K562 (cell line): Measurements from ENCODE around the gene CFAP73. TPM values are rescaled to one million over a fixed set of nuclear protein-coding genes. Genes with fewer than 3 reads are reported as not detected.

Experiments
- ATAC-seq: fragments of 200-7000 bp; cut with Tn5 transposase; 3 replicates; pipeline ENCODE4 v1.9.1; 2020; ENCODE audit warnings: moderate library complexity
- BruUV-seq: library from RNA; stranded (reverse); fragments of 400-500 nt; replicated peaks from 2 replicates; lab custom pipeline; 2021; lab: Mats Ljungman, UMichigan
- CTCF ChIA-PET: fragments of 300-600 bp; formaldehyde crosslinking; extraction: SDS; loops from one replicate; lab custom pipeline; 2021; ENCODE audit warnings: low intra/inter-chr PET ratio; lab: Yijun Ruan, JAX
- POLR2A ChIA-PET: fragments of 300-600, 350-650 bp; sonication (Branson Sonifier 250); formaldehyde crosslinking; extraction: SDS; loops from one replicate; lab custom pipeline; 2021; ENCODE audit warnings: antibody characterized with exemption, inconsistent platforms; lab: Yijun Ruan, JAX
- DNase-seq, 4 experiments: peaks; one replicate each; pipeline versions ENCODE4 v3.0.0 to v3.0.0-alpha.2; 2011 to 2018; ENCODE audit warnings: low spot score in 3 of 4, mixed read lengths in 3 of 4; ENCODE audit errors: extremely low read depth in 1 of 4
- FAIRE-seq: peaks from 2 replicates; lab custom pipeline; 2011; peaks lifted over from hg19 to GRCh38; lab: Jason Lieb, UNC
- H2AFZ ChIP-seq: 2 replicates; pipeline ENCODE4 v1.6.0; 2011; ENCODE audit warnings: low read depth, low read length, control low read depth, inconsistent platforms
- H3K27ac ChIP-seq: fragments of 200-600 bp; 3 replicates; pipeline ENCODE4 v1.8.0; 2011; ENCODE audit warnings: low read depth, mild to moderate bottlenecking, control low read depth, inconsistent platforms, low read length, moderate library complexity, mixed read lengths; ENCODE audit errors: extremely low read depth
- H3K27me3 ChIP-seq, 2 experiments: fragments of 300-600 bp in 1 of 2; 2 replicates in 1 of 2; 3 replicates in 1 of 2; pipeline versions ENCODE4 v1.6.0 to v1.8.0; 2011; ENCODE audit warnings: inconsistent platforms in 2 of 2, low read length in 2 of 2, mild to moderate bottlenecking in 1 of 2, mixed read lengths in 1 of 2, moderate library complexity in 1 of 2; ENCODE audit not compliant: control insufficient read depth in 2 of 2, insufficient read depth in 2 of 2
- H3K36me3 ChIP-seq: fragments of 300-600 bp; 3 replicates; pipeline ENCODE4 v1.8.0; 2011; ENCODE audit warnings: mild to moderate bottlenecking, low read length, inconsistent platforms; ENCODE audit not compliant: control insufficient read depth, insufficient read depth
- H3K4me1 ChIP-seq, 2 experiments: fragments of 200-600 bp in 1 of 2; replicated peaks in 1 of 2; 2 replicates in 1 of 2; 3 replicates in 1 of 2; pipeline versions ENCODE4 v1.5.1 to v1.8.0; 2011; ENCODE audit warnings: inconsistent platforms in 2 of 2, low read length in 2 of 2, mild to moderate bottlenecking in 1 of 2, mixed read lengths in 1 of 2, moderate library complexity in 1 of 2; ENCODE audit not compliant: control insufficient read depth in 2 of 2, insufficient read depth in 2 of 2
- H3K4me2 ChIP-seq: 2 replicates; pipeline ENCODE4 v1.6.1; 2011; ENCODE audit warnings: low read length, control low read depth, inconsistent platforms, mixed read lengths; ENCODE audit not compliant: insufficient read depth
- H3K4me3 ChIP-seq: fragments of 200-600 bp; sonication (generic), shearing (Covaris generic); 2 replicates; pipeline ENCODE4 v1.5.1; 2016; ENCODE audit warnings: control low read depth, inconsistent platforms
- H3K79me2 ChIP-seq: fragments of 200-600 bp; 3 replicates; pipeline ENCODE4 v1.8.0; 2011; ENCODE audit warnings: low read length, inconsistent platforms; ENCODE audit not compliant: control insufficient read depth, insufficient read depth
- H3K9ac ChIP-seq, 2 experiments: 2 replicates each; pipeline versions ENCODE4 v1.6.0 to v1.6.1; 2011; ENCODE audit warnings: low read depth in 2 of 2, low read length in 2 of 2, control low read depth in 1 of 2, inconsistent platforms in 1 of 2, mild to moderate bottlenecking in 1 of 2, mixed read lengths in 1 of 2; ENCODE audit not compliant: insufficient read depth in 1 of 2
- H3K9me1 ChIP-seq: one replicate; pipeline ENCODE4 v1.6.0; 2011; ENCODE audit warnings: inconsistent platforms, mild to moderate bottlenecking, low read length, moderate library complexity; ENCODE audit not compliant: control insufficient read depth, insufficient read depth
- H3K9me3 ChIP-seq: replicated peaks from 2 replicates; pipeline ENCODE4 v1.5.1; 2011; ENCODE audit warnings: low read depth, low read length, inconsistent platforms; ENCODE audit not compliant: control insufficient read depth, insufficient read depth
- H4K20me1 ChIP-seq: replicated peaks from 2 replicates; pipeline ENCODE4 v1.6.1; 2011; ENCODE audit warnings: low read length, inconsistent platforms, mixed read lengths; ENCODE audit not compliant: control insufficient read depth, insufficient read depth
- CREM ChIP-seq: IDR thresholded peaks from 2 replicates; pipeline ENCODE4 v1.6.1; 2014; ENCODE audit warnings: antibody characterized with exemption, low read depth
- MAZ ChIP-seq, 2 experiments: fragments of 450-650 bp in 1 of 2; sonication (generic) in 1 of 2; formaldehyde crosslinking; IDR thresholded peaks in 1 of 2; conservative IDR thresholded peaks in 1 of 2; 2 replicates each; pipeline versions ENCODE4 v1.4.0 to v1.5.0; 2020; ENCODE audit warnings: mild to moderate bottlenecking in 1 of 2, missing genetic modification reagents in 1 of 2
- NFATC3 ChIP-seq: fragments of 450-650 bp; IDR thresholded peaks from 2 replicates; pipeline ENCODE4 v1.6.1; 2017; ENCODE audit warnings: mild to moderate bottlenecking
- YY1 ChIP-seq, 3 experiments: IDR thresholded peaks; 2 replicates each; pipeline ENCODE4 v1.6.1; 2011; ENCODE audit warnings: low read length in 2 of 3, mild to moderate bottlenecking in 2 of 3, moderate library complexity in 2 of 3, borderline replicate concordance in 1 of 3, control low read depth in 1 of 3, low read depth in 1 of 3; ENCODE audit not compliant: insufficient read depth in 3 of 3, insufficient replicate concordance in 2 of 3, control insufficient read depth in 1 of 3, insufficient read length in 1 of 3; ENCODE audit errors: extremely low read depth in 1 of 3
- ZFX ChIP-seq: sonication (generic); formaldehyde crosslinking; IDR thresholded peaks from 2 replicates; pipeline ENCODE4 v1.8.0; 2022; ENCODE audit warnings: mild to moderate bottlenecking, missing genetic modification reagents, moderate library complexity
- WGBS: fragments of 100-300 bp; shearing (Covaris generic); methylation state at CpG from one replicate; pipeline ENCODE4 v1.1.6; 2016; ENCODE audit warnings: low coverage, mixed read lengths; ENCODE audit not compliant: insufficient coverage; ENCODE audit errors: missing lambda C conversion rate; 5-methylcytosine and 5-hydroxymethylcytosine counted together
- in situ Hi-C: fragments of 300-500 bp; cut with MboI; formaldehyde crosslinking; loops from 4 replicates; pipeline ENCODE4 v1.15.0; 2018; ENCODE audit warnings: inconsistent platforms, mixed read lengths
- intact Hi-C: fragments of 100-400 bp; cut with micrococcal nuclease; formaldehyde crosslinking; loops from 2 replicates; pipeline ENCODE4 v1.14.2; 2022
- polyA plus RNA-seq, 8 experiments: library from polyadenylated mRNA; depleted of rRNA in 4 of 8; stranded (reverse) in 5 of 8; unstranded in 3 of 8; fragments of >200 nt; fragmentation: Nextera tagmentation in 2 of 8; fragmentation: Illumina TruSeq in 1 of 8; extraction: Ambion mirVana in 2 of 8; extraction: Trizol in 1 of 8; gene quantifications; 2 replicates each; pipeline versions ENCODE4 v1.2.1 to v1.2.3, GENCODE V29; 2011 to 2014; ENCODE audit warnings: inconsistent platforms in 1 of 8, missing spikeins in 1 of 8
- total RNA-seq, 7 experiments: library from RNA; depleted of rRNA in 6 of 7; stranded (reverse); fragments of >200 nt in 6 of 7; fragmentation: Illumina TruSeq in 2 of 7; extraction: Trizol in 2 of 7; gene quantifications; 2 replicates each; pipeline versions ENCODE4 v1.2.1 to v1.2.3, GENCODE V29; 2011 to 2021; ENCODE audit warnings: low replicate concordance in 1 of 7
- TF ChIP-seq, protein P1 (sequence below): sonication (generic); formaldehyde crosslinking; IDR thresholded peaks from 2 replicates; pipeline ENCODE4 v1.8.1; 2023; ENCODE audit warnings: mild to moderate bottlenecking, missing genetic modification reagents
- TF ChIP-seq, protein P2 (sequence below): sonication (generic); formaldehyde crosslinking; IDR thresholded peaks from 2 replicates; pipeline ENCODE4 v1.8.0; 2022; ENCODE audit warnings: missing genetic modification reagents, mild to moderate bottlenecking, moderate library complexity, borderline replicate concordance
- TF ChIP-seq, protein P3 (sequence below): fragments of 250-450 bp; sonication (Bioruptor Pico); IDR thresholded peaks from 2 replicates; pipeline ENCODE4 v1.8.0; 2021; ENCODE audit warnings: borderline replicate concordance, mild to moderate bottlenecking, moderate library complexity; ENCODE audit not compliant: poor library complexity, severe bottlenecking
- TF ChIP-seq, protein P4 (sequence below): sonication (generic); formaldehyde crosslinking; IDR thresholded peaks from 2 replicates; pipeline ENCODE4 v1.8.0; 2023; ENCODE audit warnings: mild to moderate bottlenecking, missing genetic modification reagents
- TF ChIP-seq, protein P5 (sequence below), 3 experiments: IDR thresholded peaks in 2 of 3; conservative IDR thresholded peaks in 1 of 3; 2 replicates each; pipeline ENCODE4 v1.5.1; 2011 to 2012; ENCODE audit warnings: low read length in 3 of 3, mild to moderate bottlenecking in 3 of 3, control low read depth in 2 of 3, improper control_type of control experiment in 1 of 3, inconsistent platforms in 1 of 3, low read depth in 1 of 3, mixed read lengths in 1 of 3, moderate library complexity in 1 of 3; ENCODE audit not compliant: insufficient read depth in 2 of 3

The CFAP73 gene
- total and polyA plus RNA-seq, 9 of the 15 experiments (the other 6 are each of a cell fraction or from before 2014, with no cell fraction given), result not detected

DNA sequence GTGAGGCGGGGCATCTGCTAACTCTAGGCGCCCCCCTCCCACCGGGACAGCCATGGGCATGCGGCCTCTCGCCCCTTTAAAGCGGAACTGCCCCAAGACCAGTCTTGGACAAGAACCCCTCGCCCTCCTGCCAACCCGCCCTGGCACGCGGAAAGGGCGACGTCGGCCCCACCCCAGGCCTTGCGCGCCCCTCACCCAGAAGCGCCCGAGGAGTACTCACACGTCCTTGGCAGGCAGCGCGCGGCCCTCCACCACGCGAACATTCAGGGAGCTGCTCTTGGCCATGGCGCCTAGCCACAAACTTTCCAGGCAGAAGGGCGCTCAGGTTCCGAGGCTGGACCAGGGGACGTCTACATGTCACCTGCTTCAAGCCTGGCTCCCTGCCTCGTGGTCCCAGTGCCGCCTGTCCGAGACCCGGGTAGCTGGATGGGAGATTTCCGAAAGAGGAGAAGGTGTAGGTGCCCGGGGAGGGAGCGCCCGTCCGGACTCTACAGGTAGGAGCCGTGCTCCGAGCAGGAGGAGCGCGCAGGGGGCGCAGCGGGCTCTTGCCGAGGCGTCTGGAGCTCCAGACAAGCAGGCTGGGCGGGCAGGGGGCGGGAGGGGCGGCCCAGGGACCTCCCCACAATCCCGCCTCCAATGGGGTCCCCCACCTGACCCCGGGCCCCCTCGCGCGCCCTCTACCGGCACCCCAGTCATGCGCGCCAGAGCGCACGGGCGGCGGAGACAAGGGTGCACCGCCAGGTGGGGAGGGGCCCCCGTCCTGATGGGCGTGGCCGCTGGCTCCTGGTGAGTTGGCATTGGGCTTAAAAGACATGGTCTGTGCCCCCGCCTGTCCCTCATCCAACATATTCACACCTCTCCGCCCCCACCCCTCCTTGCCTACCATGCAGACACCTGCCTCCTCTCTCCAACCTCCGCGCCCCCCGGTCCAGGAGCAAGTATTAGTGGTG, 14.1 kb upstream of the CFAP73 start, which contains the start of gene RASAL1:
Gene RASAL1, minus strand, starts transcription at position 584 of the 950 bp plus-strand sequence. Its CDS starts 299 bp downstream, at position 285.
- Histone ChIP-seq H3K4me2 (peak within 1 kb of the TSS; percentile 70), H2AFZ (no peak within 1 kb of the TSS; the same call in 1 of the 2 replicates), H3K4me1 (peaks cover 8 to 26% of the 10 kb centered on the region in 2 experiments), H3K9ac (peak within 1 kb of the TSS in 1 of 2 experiments; percentile 66; a peak in 1 of 4 replicates), H3K4me3 (peak within 1 kb of the TSS; percentile 17), H4K20me1 (peaks cover 10% of the 10 kb centered on the region), H3K27ac (no peak within 1 kb of the TSS), H3K79me2 (no peaks in the 10 kb centered on the region), H3K36me3 (no peaks in the 10 kb centered on the region), H3K9me1 (no peaks in the 10 kb centered on the region), H3K27me3 (no peaks in the 10 kb centered on the region), H3K9me3 (no peaks in the 10 kb centered on the region)
- DNase-seq (peak; percentile 76 to 97 (median 91)), ATAC-seq (peak; percentile 95), FAIRE-seq (no peak)
- ChIA-PET CTCF (interaction anchor here (0.7 to 1.0 kb wide), 2 partner anchors 16 to 81 kb away, joined by 3 to 4 read pairs; no protein-coding TSS in a partner anchor), POLR2A (interaction anchor here (1.0 to 1.4 kb wide), 3 partner anchors 26 to 40 kb away, joined by 3 to 4 read pairs (median 3); no protein-coding TSS in a partner anchor)
- in situ Hi-C loops (no loop called here), intact Hi-C loops (no loop called here)
- BruUV-seq, result no TSS peak
- 32% methylated on average over 43 of the region's 68 CpGs for WGBS
- TF ChIP-seq, protein P1, sequence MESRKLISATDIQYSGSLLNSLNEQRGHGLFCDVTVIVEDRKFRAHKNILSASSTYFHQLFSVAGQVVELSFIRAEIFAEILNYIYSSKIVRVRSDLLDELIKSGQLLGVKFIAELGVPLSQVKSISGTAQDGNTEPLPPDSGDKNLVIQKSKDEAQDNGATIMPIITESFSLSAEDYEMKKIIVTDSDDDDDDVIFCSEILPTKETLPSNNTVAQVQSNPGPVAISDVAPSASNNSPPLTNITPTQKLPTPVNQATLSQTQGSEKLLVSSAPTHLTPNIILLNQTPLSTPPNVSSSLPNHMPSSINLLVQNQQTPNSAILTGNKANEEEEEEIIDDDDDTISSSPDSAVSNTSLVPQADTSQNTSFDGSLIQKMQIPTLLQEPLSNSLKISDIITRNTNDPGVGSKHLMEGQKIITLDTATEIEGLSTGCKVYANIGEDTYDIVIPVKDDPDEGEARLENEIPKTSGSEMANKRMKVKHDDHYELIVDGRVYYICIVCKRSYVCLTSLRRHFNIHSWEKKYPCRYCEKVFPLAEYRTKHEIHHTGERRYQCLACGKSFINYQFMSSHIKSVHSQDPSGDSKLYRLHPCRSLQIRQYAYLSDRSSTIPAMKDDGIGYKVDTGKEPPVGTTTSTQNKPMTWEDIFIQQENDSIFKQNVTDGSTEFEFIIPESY (CRISPR knock-in tag), result peak; percentile 81
- TF ChIP-seq, protein P2, sequence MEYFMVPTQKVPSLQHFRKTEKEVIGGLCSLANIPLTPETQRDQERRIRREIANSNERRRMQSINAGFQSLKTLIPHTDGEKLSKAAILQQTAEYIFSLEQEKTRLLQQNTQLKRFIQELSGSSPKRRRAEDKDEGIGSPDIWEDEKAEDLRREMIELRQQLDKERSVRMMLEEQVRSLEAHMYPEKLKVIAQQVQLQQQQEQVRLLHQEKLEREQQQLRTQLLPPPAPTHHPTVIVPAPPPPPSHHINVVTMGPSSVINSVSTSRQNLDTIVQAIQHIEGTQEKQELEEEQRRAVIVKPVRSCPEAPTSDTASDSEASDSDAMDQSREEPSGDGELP, result peak; percentile 52; the same call in 1 of the 2 replicates
- TF ChIP-seq, protein P3, sequence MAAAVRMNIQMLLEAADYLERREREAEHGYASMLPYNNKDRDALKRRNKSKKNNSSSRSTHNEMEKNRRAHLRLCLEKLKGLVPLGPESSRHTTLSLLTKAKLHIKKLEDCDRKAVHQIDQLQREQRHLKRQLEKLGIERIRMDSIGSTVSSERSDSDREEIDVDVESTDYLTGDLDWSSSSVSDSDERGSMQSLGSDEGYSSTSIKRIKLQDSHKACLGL (CRISPR knock-in tag), result no peak
- TF ChIP-seq MAZ (CRISPR knock-in tag; conservative IDR thresholded peaks at IDR 0.05 in 1 of 2, IDR thresholded peaks at IDR 0.05 in 1 of 2) (peak in 1 of 2 experiments; percentile 82; a peak in 2 of 4 replicates), YY1 (IDR thresholded peaks at IDR 0.05; ENCODE audit: borderline replicate concordance in 1 of 3, control insufficient read depth in 1 of 3, extremely low read depth in 1 of 3, insufficient read depth in 3 of 3, insufficient read length in 1 of 3, insufficient replicate concordance in 2 of 3, low read depth in 1 of 3, low read length in 2 of 3) (peak in 1 of 3 experiments; percentile 35), ZFX (CRISPR knock-in tag) (no peak), CREM (0 out of 2 replicates have a peak, but pooled peaks have one; percentile 41), NFATC3 (no peak)
- TF ChIP-seq, protein P4, sequence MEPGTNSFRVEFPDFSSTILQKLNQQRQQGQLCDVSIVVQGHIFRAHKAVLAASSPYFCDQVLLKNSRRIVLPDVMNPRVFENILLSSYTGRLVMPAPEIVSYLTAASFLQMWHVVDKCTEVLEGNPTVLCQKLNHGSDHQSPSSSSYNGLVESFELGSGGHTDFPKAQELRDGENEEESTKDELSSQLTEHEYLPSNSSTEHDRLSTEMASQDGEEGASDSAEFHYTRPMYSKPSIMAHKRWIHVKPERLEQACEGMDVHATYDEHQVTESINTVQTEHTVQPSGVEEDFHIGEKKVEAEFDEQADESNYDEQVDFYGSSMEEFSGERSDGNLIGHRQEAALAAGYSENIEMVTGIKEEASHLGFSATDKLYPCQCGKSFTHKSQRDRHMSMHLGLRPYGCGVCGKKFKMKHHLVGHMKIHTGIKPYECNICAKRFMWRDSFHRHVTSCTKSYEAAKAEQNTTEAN, result no peak
- TF ChIP-seq, protein P5, sequence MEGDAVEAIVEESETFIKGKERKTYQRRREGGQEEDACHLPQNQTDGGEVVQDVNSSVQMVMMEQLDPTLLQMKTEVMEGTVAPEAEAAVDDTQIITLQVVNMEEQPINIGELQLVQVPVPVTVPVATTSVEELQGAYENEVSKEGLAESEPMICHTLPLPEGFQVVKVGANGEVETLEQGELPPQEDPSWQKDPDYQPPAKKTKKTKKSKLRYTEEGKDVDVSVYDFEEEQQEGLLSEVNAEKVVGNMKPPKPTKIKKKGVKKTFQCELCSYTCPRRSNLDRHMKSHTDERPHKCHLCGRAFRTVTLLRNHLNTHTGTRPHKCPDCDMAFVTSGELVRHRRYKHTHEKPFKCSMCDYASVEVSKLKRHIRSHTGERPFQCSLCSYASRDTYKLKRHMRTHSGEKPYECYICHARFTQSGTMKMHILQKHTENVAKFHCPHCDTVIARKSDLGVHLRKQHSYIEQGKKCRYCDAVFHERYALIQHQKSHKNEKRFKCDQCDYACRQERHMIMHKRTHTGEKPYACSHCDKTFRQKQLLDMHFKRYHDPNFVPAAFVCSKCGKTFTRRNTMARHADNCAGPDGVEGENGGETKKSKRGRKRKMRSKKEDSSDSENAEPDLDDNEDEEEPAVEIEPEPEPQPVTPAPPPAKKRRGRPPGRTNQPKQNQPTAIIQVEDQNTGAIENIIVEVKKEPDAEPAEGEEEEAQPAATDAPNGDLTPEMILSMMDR (IDR thresholded peaks at IDR 0.05 in 2 of 3, conservative IDR thresholded peaks at IDR 0.05 in 1 of 3; ENCODE audit: insufficient read depth in 2 of 3, low read depth in 1 of 3, low read length in 3 of 3), result peak; percentile 51 to 87 (median 58); a peak in 5 of 6 replicates
